ENCODE results near the gene UMOD.

GRCh38 chr16:20318437-20318836 is 34.1 kb downstream of the UMOD start:
- TF ChIP-seq CTCF (IDR thresholded peaks at IDR 0.05), result no peak
- TF ChIP-seq POLR2A (IDR thresholded peaks at IDR 0.05), result no peak
- TF ChIP-seq POLR2AphosphoS5 (IDR thresholded peaks at IDR 0.05), result no peak
- no peak for TF ChIP-seq EP300 (IDR thresholded peaks at IDR 0.05)
